Tibial nerve (tissue), 4 donors: ENCODE results near the gene KLF13. TPM values are rescaled to one million over a fixed set of nuclear protein-coding genes. Genes with fewer than 3 reads are reported as not detected.

Experiments used
- DNase-seq, 2 donors: peaks; one replicate each; pipeline ENCODE4 v3.0.0-alpha.2; 2019; ENCODE audit warnings: low spot score in 2 of 2
- H3K27ac ChIP-seq, 4 donors: fragments of 200-600 bp; sonication (generic) in 3 of 4; one replicate each; pipeline ENCODE4 v1.5.1; 2017 to 2019; ENCODE audit warnings: mild to moderate bottlenecking in 1 of 4
- H3K27me3 ChIP-seq, 2 donors: fragments of 200-600 bp; sonication (generic) in 1 of 2; one replicate each; pipeline versions ENCODE4 v1.5.1 to v1.6.0; 2017 to 2019
- H3K36me3 ChIP-seq, 3 donors: fragments of 200-600 bp; sonication (generic); one replicate each; pipeline ENCODE4 v1.5.1; 2018 to 2019
- H3K4me1 ChIP-seq, 4 donors: fragments of 200-600 bp; sonication (generic) in 3 of 4; one replicate each; pipeline ENCODE4 v1.5.1; 2017 to 2019
- H3K4me3 ChIP-seq, 4 donors: fragments of 200-600 bp; sonication (generic) in 3 of 4; one replicate each; pipeline ENCODE4 v1.5.1; 2017 to 2019; ENCODE audit warnings: mild to moderate bottlenecking in 1 of 4, moderate library complexity in 1 of 4
- H3K9me3 ChIP-seq, 4 donors: fragments of 200-600 bp; sonication (generic) in 3 of 4; one replicate each; pipeline ENCODE4 v1.5.1; 2017 to 2019
- CTCF ChIP-seq, 5 experiments: fragments of 200-600 bp in 3 of 5; fragments of 450-650 bp in 2 of 5; sonication (generic) in 3 of 5; IDR thresholded peaks; one replicate each; pipeline ENCODE4 v1.5.1; 2016 to 2019; ENCODE audit warnings: antibody characterized with exemption in 5 of 5, mild to moderate bottlenecking in 3 of 5, moderate library complexity in 2 of 5
- EP300 ChIP-seq, 2 donors: sonication (generic); formaldehyde crosslinking; IDR thresholded peaks; one replicate each; pipeline ENCODE4 v1.6.1; 2017; ENCODE audit warnings: antibody characterized with exemption in 2 of 2, mild to moderate bottlenecking in 1 of 2
- POLR2A ChIP-seq, 2 donors: fragments of 450-650 bp; IDR thresholded peaks; one replicate each; pipeline ENCODE4 v1.6.1; 2017; ENCODE audit warnings: antibody characterized with exemption in 2 of 2, mild to moderate bottlenecking in 2 of 2, moderate library complexity in 2 of 2
- WGBS, 2 donors: methylation state at CpG; one replicate each; pipeline ENCODE4 v1.1.5; 2018; 5-methylcytosine and 5-hydroxymethylcytosine counted together
- total RNA-seq, 4 donors: library from RNA; depleted of rRNA; stranded (reverse); fragments of >200 nt; gene quantifications; one replicate each; pipeline ENCODE4 v1.1.0, GENCODE V29; 2016

KLF13 gene
- total RNA-seq, 4 donors from 2014 or later, result 61.2 to 77.9 (median 75.1) TPM

DNA sequence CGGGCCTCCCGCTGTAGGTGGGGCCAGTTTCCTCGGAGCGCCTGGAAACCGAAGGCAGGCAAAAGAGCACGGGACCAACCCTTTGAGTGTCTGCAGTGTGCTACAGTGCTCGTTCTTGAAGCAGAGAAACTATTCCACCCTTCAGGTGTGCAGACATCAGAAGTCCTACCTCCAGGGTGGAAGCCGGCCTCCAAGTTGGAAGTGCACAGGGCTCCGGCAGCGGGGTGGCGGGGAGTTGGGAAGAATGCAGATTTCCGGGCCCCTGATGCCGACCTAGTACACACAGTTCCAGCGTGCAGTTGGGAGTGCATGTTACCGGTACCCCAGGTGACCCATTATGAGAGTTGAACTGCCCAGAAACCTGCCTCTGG, 3.0 kb downstream of the KLF13 start:
- peak overlapping the region in 3 of 4 donors; percentile 97 to 100 (median 99) for H3K27ac ChIP-seq
- H3K36me3 ChIP-seq, result no peaks in the 10 kb centered on the region
- H3K4me1 ChIP-seq, result peaks cover 0 to 69% (median 59%) of the 10 kb centered on the region in 4 donors
- no peak for TF ChIP-seq CTCF (IDR thresholded peaks at IDR 0.05)
- no peak for TF ChIP-seq EP300 (IDR thresholded peaks at IDR 0.05)
- no peak for TF ChIP-seq POLR2A (IDR thresholded peaks at IDR 0.05)
- 50 to 55% methylated on average over 15 of the region's 15 CpGs for WGBS, 2 donors
- no peaks in the 10 kb centered on the region for H3K27me3 ChIP-seq
- DNase-seq, result no peak
- peak overlapping the region; percentile 61 to 97 (median 82) for H3K4me3 ChIP-seq
- no peaks in the 10 kb centered on the region for H3K9me3 ChIP-seq

DNA sequence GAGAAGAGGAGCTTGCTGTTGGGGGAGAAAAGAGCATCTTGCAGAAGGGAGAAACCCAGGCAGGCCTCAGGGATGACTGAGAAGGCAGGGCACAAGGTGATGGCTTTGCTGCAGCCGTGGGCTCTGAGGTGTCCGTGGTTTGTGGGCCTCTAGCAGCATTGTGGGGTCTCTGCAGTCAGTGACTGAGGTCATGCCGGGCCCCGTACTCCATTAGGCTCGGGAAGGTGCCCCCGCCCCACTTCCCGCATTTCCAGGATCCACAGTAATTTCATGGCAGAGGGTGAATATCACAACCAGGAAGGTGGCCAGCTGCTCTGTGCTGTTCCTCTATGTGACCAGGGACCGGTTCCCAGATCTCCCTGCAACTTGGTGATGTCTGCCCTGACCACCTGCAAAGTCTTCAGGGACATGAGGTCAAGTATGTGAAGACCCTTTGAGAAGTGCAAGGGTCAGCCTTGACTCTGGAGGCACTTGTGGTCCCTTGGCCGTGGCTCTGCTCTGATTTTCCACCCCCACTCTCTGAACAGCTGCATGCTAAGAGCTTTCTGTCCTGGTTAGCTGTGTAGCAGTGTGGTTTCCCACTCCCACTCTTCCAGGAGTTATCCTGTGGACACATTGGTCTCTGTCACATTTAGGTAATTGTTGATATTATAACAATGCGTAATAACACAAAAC, 3.6 kb downstream of the KLF13 start:
- Histone ChIP-seq H3K9me3 (no peaks in the 10 kb centered on the region), H3K27ac (peak overlapping the region in 3 of 4 donors; percentile 97 to 100 (median 99)), H3K4me1 (peaks cover 0 to 69% (median 60%) of the 10 kb centered on the region in 4 donors), H3K36me3 (no peaks in the 10 kb centered on the region), H3K27me3 (no peaks in the 10 kb centered on the region), H3K4me3 (peak overlapping the region in 3 of 4 donors; percentile 76 to 97 (median 87))
- no peak for DNase-seq
- TF ChIP-seq POLR2A (IDR thresholded peaks at IDR 0.05) (no peak), CTCF (IDR thresholded peaks at IDR 0.05) (no peak), EP300 (IDR thresholded peaks at IDR 0.05) (no peak)
- 51 to 56% methylated on average over 10 of the region's 10 CpGs for WGBS, 2 donors

GRCh38 chr15:31330836-31331235, 4.2 kb downstream of the KLF13 start:
- H3K9me3 ChIP-seq, result no peaks in the 10 kb centered on the region
- no peak overlapping the region for H3K4me3 ChIP-seq
- H3K27me3 ChIP-seq, result no peaks in the 10 kb centered on the region
- no peak for TF ChIP-seq EP300 (IDR thresholded peaks at IDR 0.05)
- TF ChIP-seq CTCF (IDR thresholded peaks at IDR 0.05), result no peak
- TF ChIP-seq POLR2A (IDR thresholded peaks at IDR 0.05), result no peak
- peaks cover 0 to 73% (median 64%) of the 10 kb centered on the region in 4 donors for H3K4me1 ChIP-seq
- H3K36me3 ChIP-seq, result no peaks in the 10 kb centered on the region
- H3K27ac ChIP-seq, result peak overlapping the region in 3 of 4 donors; percentile 55 to 100 (median 99)
- no peak for DNase-seq
- 58 to 62% methylated on average over 4 of the region's 4 CpGs for WGBS, 2 donors

DNA sequence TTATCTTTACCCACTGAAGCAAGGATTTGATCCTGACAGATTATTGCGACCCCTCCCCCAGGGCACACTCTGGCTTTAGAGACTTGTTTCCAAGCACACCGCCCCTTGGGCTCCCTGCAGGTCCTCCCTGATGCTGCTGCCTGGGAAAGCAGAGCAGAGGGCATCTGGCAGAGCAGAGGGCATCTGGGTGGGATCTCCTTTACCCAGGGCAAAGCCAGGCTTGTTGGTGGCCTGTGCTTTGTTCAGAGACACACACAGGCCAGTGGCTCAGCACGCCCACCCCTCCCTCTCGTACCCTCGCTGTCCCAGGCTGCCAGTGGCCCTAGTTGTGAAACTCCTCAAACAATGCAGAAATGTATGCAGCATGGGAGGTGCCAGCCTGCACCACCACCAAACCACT, 4.8 kb downstream of the KLF13 start:
- Histone ChIP-seq H3K4me1 (peaks cover 0 to 78% (median 70%) of the 10 kb centered on the region in 4 donors), H3K4me3 (no peak overlapping the region), H3K27me3 (no peaks in the 10 kb centered on the region), H3K9me3 (no peaks in the 10 kb centered on the region), H3K27ac (peak overlapping the region in 3 of 4 donors; percentile 55 to 100 (median 99)), H3K36me3 (no peaks in the 10 kb centered on the region)
- TF ChIP-seq POLR2A (IDR thresholded peaks at IDR 0.05), result no peak
- TF ChIP-seq CTCF (IDR thresholded peaks at IDR 0.05), result no peak
- TF ChIP-seq EP300 (IDR thresholded peaks at IDR 0.05), result no peak
- 82% methylated on average over 4 to 5 of the region's 5 CpGs for WGBS, 2 donors
- DNase-seq, result no peak

- peaks cover 0 to 86% (median 77%) of the 10 kb centered on the region in 4 donors for H3K4me1 ChIP-seq
- peak overlapping the region in 3 of 4 donors; percentile 26 to 100 (median 99) for H3K27ac ChIP-seq
- H3K27me3 ChIP-seq, result no peaks in the 10 kb centered on the region
- no peak for TF ChIP-seq CTCF (IDR thresholded peaks at IDR 0.05)
- no peak for TF ChIP-seq EP300 (IDR thresholded peaks at IDR 0.05)
- no peak for TF ChIP-seq POLR2A (IDR thresholded peaks at IDR 0.05)
- no peak for DNase-seq
- no peak overlapping the region for H3K4me3 ChIP-seq
- WGBS, 2 donors, result 65 to 78% methylated on average over 9 of the region's 9 CpGs
- no peaks in the 10 kb centered on the region for H3K36me3 ChIP-seq
- H3K9me3 ChIP-seq, result no peaks in the 10 kb centered on the region
These were observed 5.5 kb downstream of the KLF13 start for GRCh38 chr15:31332020-31332680.
